Measurements from ENCODE around the gene NDUFA12.

Gene NDUFA12

DNA sequence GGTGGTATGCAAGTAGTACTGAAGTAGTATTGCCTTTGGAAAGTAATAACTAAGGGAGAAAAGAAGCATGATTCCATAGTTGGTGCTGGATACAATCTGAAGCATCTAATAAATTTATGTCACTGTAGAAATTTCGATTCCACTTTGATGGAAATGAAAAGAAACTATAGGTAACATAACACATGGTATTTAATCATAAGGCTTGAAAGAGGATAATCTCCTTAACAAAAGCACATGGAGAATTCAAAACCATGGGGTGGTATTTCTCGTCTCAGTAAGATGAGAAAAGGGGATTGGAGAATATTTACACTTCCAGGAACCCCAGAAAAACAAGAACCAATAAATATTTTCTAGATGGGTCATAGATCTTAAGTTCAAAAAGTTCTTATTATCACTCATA lies 72.7 kb downstream of the NDUFA12 start:
- DNase-seq, result no peak

DNA sequence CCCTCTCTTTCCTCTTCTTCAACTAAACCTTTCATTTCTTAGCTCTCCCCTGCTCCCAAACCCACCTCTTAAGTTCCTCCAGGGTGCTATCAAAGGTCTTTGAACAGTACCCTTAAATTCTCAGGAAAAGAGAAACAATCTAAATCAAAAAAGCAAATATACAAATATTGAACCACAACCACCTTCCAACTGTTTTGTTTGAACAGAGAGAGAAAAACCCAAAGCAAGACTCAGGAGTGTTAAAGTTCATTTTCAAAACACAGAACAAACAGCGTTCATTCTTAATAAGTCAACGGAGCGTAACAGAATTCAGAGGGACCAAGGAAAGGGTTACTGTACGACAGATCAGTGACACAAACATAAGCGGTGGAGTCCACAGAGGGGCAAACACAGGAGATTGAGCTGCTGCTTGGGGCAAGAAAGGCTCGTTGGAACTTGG lies 73.3 kb downstream of the NDUFA12 start:
- no peak for DNase-seq

DNA sequence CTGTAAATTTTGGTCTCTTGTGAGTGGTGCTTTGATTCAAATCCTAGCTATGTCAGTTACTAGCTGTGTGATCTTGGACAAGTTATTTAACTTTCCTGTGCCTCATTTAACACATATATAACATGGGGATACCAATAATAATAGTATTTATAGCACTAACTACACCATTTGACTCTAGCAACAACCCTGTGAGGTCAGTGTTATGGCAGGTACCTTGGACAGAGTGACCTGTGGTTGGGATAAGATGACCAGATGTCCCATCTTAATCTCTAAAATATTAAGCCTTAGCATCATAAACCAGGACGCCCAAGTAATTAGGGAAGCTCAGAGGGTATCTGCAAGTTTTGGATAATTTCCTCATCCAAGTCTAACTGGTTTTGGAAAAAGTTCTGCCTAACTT lies 73.7 kb downstream of the NDUFA12 start:
- DNase-seq, result no peak

DNA sequence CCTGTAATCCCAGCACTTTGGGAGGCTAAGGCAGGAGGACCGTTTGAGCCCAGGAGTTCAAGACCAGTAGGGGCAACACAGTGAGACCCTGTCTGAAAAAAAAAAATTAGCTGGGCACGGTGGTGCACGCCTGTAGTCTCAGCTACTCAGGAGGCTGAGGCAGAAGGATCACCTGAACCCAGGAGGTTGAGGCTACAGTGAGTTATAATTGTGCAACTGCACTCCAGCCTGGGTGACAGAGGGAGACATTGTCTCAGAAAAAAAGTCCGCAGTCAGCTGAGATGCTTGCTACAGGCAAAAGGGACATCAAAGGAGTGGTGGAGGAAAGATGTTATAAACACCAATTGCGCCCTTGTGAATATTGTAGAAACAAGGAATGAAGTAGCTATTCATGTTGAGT lies 77.8 kb downstream of the NDUFA12 start:
- DNase-seq, result no peak

DNA sequence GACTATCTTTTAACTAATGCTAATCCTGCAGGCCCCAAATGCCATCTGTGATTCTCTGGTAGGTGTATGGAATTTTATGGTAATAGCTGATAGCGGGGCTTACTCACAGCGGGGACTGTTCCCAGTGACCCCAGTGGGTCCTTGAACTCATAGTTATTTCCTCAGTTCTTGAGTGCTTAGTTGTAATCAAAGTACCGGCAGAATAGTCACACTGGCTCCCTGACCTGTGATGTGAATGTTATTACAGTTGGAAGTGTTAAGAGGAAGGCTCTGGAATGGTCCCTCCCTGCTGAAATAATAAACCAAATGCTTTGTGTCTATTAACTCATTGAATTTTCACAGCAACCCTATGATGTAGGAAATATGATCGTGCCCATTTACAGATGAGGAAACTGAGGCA lies 78.3 kb downstream of the NDUFA12 start:
- DNase-seq, result no peak

DNA sequence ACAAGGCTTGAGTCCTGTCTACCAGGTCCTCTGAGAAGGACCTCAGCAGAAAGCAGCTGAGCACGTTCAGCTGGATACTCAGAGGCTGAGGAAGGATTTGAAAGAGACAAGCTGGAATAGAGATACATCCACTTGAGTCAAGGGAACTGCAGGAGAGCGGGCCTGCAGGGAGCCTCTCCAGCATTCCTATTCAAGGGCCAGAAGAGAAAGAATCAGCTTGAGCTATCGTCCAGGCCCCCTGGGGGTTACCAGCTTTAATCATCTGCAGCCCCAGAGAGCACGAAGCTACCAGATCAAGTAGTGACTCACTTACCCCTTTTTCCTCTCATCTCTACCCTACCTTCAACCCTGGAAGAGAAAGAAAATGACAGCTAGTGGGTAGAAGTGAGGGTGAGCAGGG lies 80.9 kb downstream of the NDUFA12 start:
- DNase-seq, result peak; percentile 29
